GM12878 (cell line): ENCODE data around the gene CHD1. TPM values are rescaled to one million over a fixed set of nuclear protein-coding genes. Genes with fewer than 3 reads are reported as not detected.

Source experiments
- ATAC-seq: fragments of 200-7000 bp; cut with Tn5 transposase; 3 replicates; pipeline ENCODE4 v1.9.1; 2020; ENCODE audit warnings: mild to moderate bottlenecking, moderate library complexity
- BruUV-seq: library from RNA; stranded (reverse); fragments of 400-500 nt; replicated peaks from 2 replicates; lab custom pipeline; 2021; lab: Mats Ljungman, UMichigan
- CTCF ChIA-PET: fragments of 300-600 bp; sonication (Branson Sonifier 250); formaldehyde crosslinking; extraction: SDS; loops from one replicate; lab custom pipeline; 2021; ENCODE audit warnings: inconsistent platforms; lab: Yijun Ruan, JAX
- POLR2A ChIA-PET: fragments of 350-600 bp; formaldehyde crosslinking; extraction: SDS; loops from one replicate; lab custom pipeline; 2021; ENCODE audit warnings: inconsistent platforms; lab: Charles Lee
- RAD21 ChIA-PET: fragments of 300-600 bp; sonication (Branson Sonifier 250); formaldehyde crosslinking; loops from one replicate; lab custom pipeline; 2023; ENCODE audit warnings: antibody characterized with exemption; ENCODE audit not compliant: unreplicated experiment; lab: Charles Lee
- SMC1A ChIA-PET: fragments of 300-600 bp; sonication (Branson Sonifier 250); formaldehyde crosslinking; loops from one replicate; lab custom pipeline; 2023; ENCODE audit not compliant: unreplicated experiment, uncharacterized antibody; lab: Charles Lee
- DNase-seq: peaks from one replicate; pipeline ENCODE4 v3.0.0-alpha.2; 2011; ENCODE audit warnings: low read depth, low spot score
- FAIRE-seq: peaks from 3 replicates; lab custom pipeline; 2011; peaks lifted over from hg19 to GRCh38; lab: Jason Lieb, UNC
- H2AFZ ChIP-seq: 2 replicates; pipeline ENCODE4 v1.6.0; 2011; ENCODE audit warnings: low read depth, low read length, control low read depth; ENCODE audit not compliant: control insufficient read depth
- H3K27ac ChIP-seq: 2 replicates; pipeline ENCODE4 v1.5.1; 2011; ENCODE audit warnings: control low read depth; ENCODE audit not compliant: control insufficient read depth, insufficient read depth
- H3K27me3 ChIP-seq, 2 experiments: replicated peaks in 1 of 2; 2 replicates each; pipeline versions ENCODE4 v1.6.0 to v1.6.1; 2011; ENCODE audit warnings: low read length in 1 of 2; ENCODE audit not compliant: control insufficient read depth in 2 of 2, insufficient read depth in 2 of 2
- H3K36me3 ChIP-seq, 2 experiments: 2 replicates each; pipeline ENCODE4 v1.5.1; 2011; ENCODE audit warnings: low read length in 1 of 2; ENCODE audit not compliant: control insufficient read depth in 2 of 2, insufficient read depth in 2 of 2
- H3K4me1 ChIP-seq: 2 replicates; pipeline ENCODE4 v1.6.1; 2011; ENCODE audit warnings: mild to moderate bottlenecking, low read length, moderate library complexity, mixed read lengths; ENCODE audit not compliant: control insufficient read depth, insufficient read depth
- H3K4me2 ChIP-seq: 2 replicates; pipeline ENCODE4 v1.6.0; 2011; ENCODE audit warnings: control low read depth; ENCODE audit not compliant: control insufficient read depth, insufficient read depth
- H3K4me3 ChIP-seq: fragments of 200-600 bp; sonication (generic); 2 replicates; pipeline ENCODE4 v1.5.1; 2016
- H3K79me2 ChIP-seq: 2 replicates; pipeline ENCODE4 v1.6.0; 2011; ENCODE audit warnings: low read length; ENCODE audit not compliant: control insufficient read depth, insufficient read depth
- H3K9ac ChIP-seq: 2 replicates; pipeline ENCODE4 v1.8.0; 2011; ENCODE audit warnings: low read length, control low read depth, mixed read lengths; ENCODE audit not compliant: control insufficient read depth, insufficient read depth
- H3K9me3 ChIP-seq: replicated peaks from 3 replicates; pipeline ENCODE4 v1.5.1; 2011; ENCODE audit warnings: mild to moderate bottlenecking, low read length; ENCODE audit not compliant: control insufficient read depth, insufficient read depth
- H4K20me1 ChIP-seq: 2 replicates; pipeline ENCODE4 v1.6.0; 2011; ENCODE audit not compliant: control insufficient read depth, insufficient read depth
- CUX1 ChIP-seq: IDR thresholded peaks from 2 replicates; pipeline ENCODE4 v1.6.1; 2012; ENCODE audit warnings: improper control_type of control experiment, low read depth, low read length; ENCODE audit not compliant: insufficient replicate concordance
- WGBS: methylation state at CpG from one replicate; pipeline ENCODE4 v1.1.6; 2016; ENCODE audit warnings: low lambda C conversion rate; ENCODE audit not compliant: insufficient replicate concordance, insufficient coverage; ENCODE audit errors: missing lambda C conversion rate; 5-methylcytosine and 5-hydroxymethylcytosine counted together
- in situ Hi-C: fragments of 300-500 bp; cut with MboI; formaldehyde crosslinking; loops from 9 replicates; pipeline ENCODE4 v1.14.3; 2018; ENCODE audit warnings: mixed read lengths
- intact Hi-C: fragments of 100-400 bp; cut with micrococcal nuclease; formaldehyde crosslinking; loops from one replicate; pipeline ENCODE4 v1.14.2; 2022; ENCODE audit not compliant: unreplicated experiment
- polyA plus RNA-seq, 11 experiments: library from polyadenylated mRNA; depleted of rRNA in 4 of 11; unstranded in 6 of 11; stranded (reverse) in 5 of 11; fragments of >200 nt; fragmentation: Nextera tagmentation in 4 of 11; fragmentation: Illumina TruSeq in 1 of 11; extraction: Ambion mirVana in 4 of 11; extraction: Trizol in 1 of 11; gene quantifications; 1 replicate in 1 of 11; 2 replicates in 10 of 11; pipeline versions ENCODE4 v1.2.1 to v1.2.3, GENCODE V29; 2011 to 2016; ENCODE audit warnings: inconsistent platforms in 2 of 11, missing spikeins in 2 of 11, low read depth in 1 of 11
- total RNA-seq, 4 experiments: library from RNA; depleted of rRNA in 3 of 4; stranded (reverse); fragments of >200 nt in 3 of 4; fragmentation: Illumina TruSeq in 1 of 4; extraction: Trizol in 1 of 4; gene quantifications; 2 replicates each; pipeline versions ENCODE4 v1.2.1 to v1.2.3, GENCODE V29; 2013 to 2021

CHD1 gene
- total and polyA plus RNA-seq, 10 of the 15 experiments (the other 5 are each of a cell fraction or from before 2014, with no cell fraction given), result 25.5 to 158 (median 50.5) TPM

GRCh38 chr5:98911280-98912040 is 17.3 kb downstream of the CHD1 start:
- no peak for DNase-seq
- H3K4me2 ChIP-seq, result no peak overlapping the region
- ChIA-PET SMC1A (interaction anchor here (0.9 to 2.6 kb wide), 10 partner anchors 10 to 121 kb away, joined by 3 to 7 read pairs (median 4); no protein-coding TSS in a partner anchor), CTCF (interaction anchor here (0.8 to 4.0 kb wide), 9 partner anchors 10 to 152 kb away, joined by 3 to 22 read pairs (median 3); no protein-coding TSS in a partner anchor), POLR2A (interaction anchor here (1.0 to 1.6 kb wide), 2 partner anchors 114 to 150 kb away, joined by 3 read pairs; no protein-coding TSS in a partner anchor), RAD21 (interaction anchor here (1.0 to 1.4 kb wide), 3 partner anchors 18 to 152 kb away, joined by 4 read pairs; no protein-coding TSS in a partner anchor)
- H3K9ac ChIP-seq, result no peak overlapping the region
- peaks cover 2 to 9% of the 10 kb centered on the region in 2 experiments; a peak in 3 of 4 replicates for H3K36me3 ChIP-seq
- BruUV-seq, result no TSS peak
- no peaks in the 10 kb centered on the region; the same call in 1 of the 2 replicates for H3K4me1 ChIP-seq
- intact Hi-C loops, result no loop called here
- H2AFZ ChIP-seq, result no peak overlapping the region
- in situ Hi-C loops, result no loop called here
- H3K9me3 ChIP-seq, result no peaks in the 10 kb centered on the region
- H4K20me1 ChIP-seq, result peaks cover 4% of the 10 kb centered on the region; the same call in 1 of the 2 replicates
- H3K79me2 ChIP-seq, result peaks cover 86% of the 10 kb centered on the region
- peak; percentile 22; the same call in 2 of the 3 replicates for ATAC-seq
- no peak overlapping the region for H3K4me3 ChIP-seq
- WGBS, result 77% methylated on average over 5 of the region's 5 CpGs
- TF ChIP-seq CUX1, result no peak
- H3K27ac ChIP-seq, result no peak overlapping the region
- FAIRE-seq, result no peak
- H3K27me3 ChIP-seq, result no peaks in the 10 kb centered on the region
